GM19238 (cell line): ENCODE data around the gene TEAD2.
"Not testable (repeated sequence)": the region's sequence is repeated elsewhere in the genome, so short reads cannot be mapped to it uniquely, and the experiment has no call there.

Source experiments
- DNase-seq: peaks from one replicate; pipeline ENCODE4 v3.0.0; 2011; ENCODE audit warnings: low spot score; ENCODE audit not compliant: insufficient read length

Gene TEAD2

DNA sequence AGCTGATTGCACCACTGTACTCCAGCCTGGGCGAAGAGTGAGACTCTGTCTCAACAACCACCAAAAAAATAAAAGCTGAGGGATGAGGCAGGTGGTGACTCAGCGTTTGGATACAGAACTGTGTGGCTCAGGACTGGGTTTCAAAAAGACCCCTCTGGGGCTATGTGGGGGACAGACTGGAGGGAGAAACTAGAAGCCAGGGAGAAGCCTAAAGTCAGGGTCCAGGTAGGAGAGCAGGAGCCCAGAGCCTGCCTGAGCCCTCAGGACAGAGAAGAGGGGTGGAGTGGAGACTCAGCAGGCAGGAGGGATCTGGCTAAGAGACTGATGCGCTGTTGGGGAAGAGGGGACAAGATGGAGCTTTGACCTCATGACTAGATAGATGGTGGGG, 28.8 kb downstream of the TEAD2 start:
- DNase-seq: no peak

DNA sequence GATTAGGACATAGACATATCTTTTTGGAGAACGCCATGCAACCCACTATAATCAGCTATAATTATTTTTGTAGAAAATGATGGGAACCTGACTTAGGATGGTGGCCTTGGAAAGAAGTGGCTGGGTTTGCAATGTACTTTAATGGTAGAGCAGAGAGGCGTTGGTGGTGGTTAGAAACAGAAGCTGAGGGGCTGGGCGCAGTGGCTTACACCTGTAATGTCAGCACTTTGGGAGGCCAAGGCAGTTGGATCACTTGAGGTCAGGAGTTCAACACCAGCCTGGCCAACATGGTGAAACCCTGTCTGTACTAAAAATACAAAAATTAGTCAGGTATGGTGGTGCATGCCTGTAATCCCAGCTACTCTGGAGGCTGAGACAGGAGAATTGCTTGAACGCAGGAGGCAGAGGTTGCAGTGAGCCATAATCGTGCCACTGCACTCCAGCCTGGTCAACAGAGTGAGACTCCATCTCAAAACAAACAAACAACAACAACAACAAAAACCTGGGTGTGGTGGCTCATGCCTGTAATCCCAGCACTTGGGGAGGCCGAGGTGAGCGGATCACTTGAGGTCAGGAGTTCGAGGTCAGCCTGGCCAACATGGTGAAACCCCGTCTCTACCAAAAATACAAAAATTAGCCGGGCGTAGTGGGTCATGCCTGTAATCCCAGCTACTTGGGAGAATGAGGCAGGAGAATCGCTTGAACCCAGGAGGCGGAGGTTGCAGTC, 29.4 kb downstream of the TEAD2 start:
- DNase-seq: not testable (repeated sequence)

DNA sequence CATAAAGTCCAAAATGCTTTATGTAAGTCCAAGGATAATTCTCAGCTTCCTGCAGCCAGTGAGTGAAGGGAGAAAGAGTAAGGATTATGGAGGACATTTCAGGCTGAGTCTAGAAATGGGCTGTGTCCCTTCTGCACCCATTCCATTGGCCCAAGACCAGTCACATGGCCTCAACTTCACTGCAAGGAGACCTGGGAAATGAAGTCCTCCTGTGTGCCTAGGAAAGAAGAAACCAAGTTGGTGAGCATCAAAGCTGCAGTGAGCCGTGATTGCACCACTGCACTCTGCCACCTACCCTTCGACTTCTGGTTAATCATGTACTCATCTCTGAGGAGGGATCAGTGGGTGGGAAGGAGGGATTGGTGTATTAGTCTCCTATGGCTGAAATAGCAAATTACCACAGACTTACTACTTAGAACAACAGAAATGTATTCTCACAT, 30.6 kb downstream of the TEAD2 start:
- DNase-seq: peak; percentile 63

DNA sequence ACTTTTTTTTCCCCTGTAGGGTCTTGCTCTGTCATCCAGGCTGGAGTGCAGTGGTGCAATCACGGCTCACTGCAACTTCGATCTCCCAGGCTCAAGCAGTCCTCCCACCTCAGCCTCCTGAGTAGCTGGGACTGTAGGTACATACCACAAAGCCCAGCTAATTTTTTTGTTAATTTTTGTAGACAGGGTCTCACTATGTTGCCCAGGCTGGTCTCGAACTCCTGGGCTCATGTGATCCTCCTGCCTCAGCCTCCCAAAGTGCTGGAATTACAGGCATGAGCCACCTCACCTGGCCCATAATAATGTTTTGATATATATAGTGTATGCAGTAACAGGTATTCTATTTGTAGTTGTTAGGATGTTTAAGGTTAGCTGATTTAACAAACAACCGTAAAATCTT, 31.0 kb downstream of the TEAD2 start:
- DNase-seq: not testable (repeated sequence)

DNA sequence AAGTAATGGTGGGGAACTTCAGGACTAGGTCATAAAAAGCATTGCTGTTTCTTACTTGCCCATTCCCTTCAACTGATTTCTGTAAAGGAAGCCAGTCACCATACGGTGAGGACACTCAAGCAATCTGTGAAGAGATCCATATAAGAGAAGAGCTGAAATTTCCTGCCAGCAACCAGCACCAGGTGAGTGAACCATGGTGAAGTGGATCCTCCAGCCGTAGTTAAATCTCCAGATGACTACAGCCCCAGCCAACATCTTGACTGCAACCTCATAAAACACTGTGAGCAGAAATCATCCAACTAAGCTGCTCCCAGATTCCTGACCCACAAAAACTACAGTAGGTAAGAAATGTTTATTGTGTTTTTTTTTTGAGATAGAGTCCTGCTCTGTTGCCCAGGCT, 33.5 kb downstream of the TEAD2 start:
- DNase-seq: no peak

DNA sequence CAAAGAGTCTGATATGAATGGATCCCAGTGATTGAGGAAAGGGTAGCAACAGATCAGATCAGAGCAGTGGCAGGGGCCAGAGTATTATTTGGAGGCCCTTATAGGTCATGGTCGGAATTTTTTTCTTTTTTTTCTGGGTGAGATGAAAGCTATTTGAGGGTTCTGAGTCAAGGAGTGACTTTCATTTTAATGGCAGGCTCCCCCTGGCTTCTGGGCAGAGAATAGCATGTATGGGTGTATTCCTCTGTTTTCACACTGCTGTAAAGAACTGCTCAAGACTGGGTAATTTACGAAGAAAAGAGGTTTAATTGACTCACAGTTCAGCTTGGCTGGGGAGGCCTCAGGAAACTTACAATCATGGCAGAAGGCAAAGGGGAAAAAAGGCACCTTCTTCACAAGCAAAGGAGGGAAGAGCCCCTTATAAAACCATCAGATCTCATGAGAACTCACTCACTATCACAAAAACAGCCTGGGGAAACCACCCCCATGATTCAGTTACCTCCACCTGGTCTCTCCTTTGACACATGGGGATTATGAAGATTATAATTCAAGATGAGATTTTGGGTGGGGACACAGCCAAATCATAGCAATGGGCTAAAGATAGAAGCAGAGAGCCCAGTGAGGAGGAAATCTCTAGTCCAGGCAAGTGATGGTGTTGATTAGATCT, 34.2 kb downstream of the TEAD2 start:
- DNase-seq: no peak

DNA sequence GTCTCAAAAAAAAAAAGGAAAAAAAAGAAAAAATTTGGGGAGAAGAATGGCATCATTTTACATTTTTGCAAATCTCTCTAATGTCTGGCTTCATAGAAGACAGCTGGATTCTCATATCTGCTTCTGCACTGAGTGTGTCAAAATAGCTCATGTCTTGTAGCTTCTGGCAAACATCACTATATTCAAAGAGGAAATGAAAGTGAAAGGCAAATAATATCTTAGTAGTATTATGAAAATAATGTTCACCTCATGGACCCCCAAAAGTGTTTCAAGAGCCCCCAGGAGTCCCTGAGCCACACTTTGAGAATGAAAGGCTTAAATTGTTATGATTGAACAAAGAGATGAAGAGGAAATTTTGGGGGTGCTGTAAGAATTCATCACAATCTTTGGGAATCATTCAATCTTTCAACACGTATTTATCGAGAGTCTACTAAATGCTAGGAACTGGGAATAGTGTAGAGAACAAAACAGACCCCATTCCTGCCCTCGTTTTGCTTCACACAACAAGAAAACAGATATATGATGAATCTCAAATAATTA, 36.0 kb downstream of the TEAD2 start:
- no peak for DNase-seq

DNA sequence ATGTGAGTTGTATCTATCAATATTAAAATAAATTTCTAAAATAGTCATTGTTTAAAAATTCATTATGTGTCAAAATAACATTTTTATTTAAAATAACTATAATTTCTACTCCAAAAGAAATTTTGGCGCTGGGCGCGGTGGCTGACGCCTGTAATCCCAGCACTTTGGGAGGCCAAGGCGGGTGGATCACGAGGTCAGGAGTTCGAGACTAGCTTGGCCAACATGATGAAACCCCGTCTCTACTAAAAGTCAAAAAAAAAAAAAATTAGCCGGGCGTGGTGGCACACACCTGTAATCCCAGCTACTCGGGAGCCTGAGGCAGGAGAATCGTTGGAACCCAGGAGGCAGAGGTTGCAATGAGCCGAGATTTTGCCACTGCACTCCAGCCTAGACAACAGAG, 36.5 kb downstream of the TEAD2 start:
- not testable (repeated sequence) for DNase-seq

DNA sequence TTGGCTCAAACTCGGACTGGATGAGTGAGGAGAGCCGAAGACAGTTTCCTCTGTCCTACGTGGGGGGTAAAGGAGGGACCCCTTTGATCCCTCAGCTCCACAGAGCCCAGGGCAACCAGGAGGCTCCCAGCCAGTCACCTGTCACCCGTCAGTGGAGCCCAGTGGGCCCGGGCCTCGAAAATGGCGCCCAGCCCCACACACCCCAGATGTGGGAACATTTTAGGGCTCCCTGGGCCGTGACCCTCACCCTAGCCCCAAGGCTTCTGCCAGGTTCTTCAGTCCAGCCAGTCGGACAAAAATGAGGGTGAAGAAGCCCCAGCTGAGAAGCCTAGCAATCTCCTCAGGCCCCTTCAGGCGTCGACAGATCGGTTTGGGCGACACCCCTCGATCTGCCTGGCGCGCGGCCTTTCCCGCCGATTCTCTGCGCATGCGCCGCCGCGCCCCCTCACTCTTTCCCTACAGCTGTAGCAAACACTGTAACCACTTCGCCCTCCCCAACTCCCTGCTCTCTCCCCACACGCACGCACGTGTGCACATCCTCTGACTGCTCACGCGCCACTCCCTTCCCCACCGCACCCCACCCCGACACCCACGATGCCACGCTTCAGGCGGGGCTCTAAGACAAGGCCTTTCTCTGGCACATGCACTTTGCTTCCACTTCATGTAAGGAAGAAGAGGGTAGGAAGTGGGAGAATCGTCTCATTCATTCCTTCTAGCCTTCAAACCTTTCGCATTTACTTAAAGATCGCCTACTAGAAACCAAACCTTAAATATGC, 37.2 kb downstream of the TEAD2 start, which contains the start of gene SLC6A16:
SLC6A16 (minus strand) TSS at position 391 of the 776 bp plus-strand sequence. CDS start 13,844 bp downstream, outside the sequence.
- DNase-seq: no peak

DNA sequence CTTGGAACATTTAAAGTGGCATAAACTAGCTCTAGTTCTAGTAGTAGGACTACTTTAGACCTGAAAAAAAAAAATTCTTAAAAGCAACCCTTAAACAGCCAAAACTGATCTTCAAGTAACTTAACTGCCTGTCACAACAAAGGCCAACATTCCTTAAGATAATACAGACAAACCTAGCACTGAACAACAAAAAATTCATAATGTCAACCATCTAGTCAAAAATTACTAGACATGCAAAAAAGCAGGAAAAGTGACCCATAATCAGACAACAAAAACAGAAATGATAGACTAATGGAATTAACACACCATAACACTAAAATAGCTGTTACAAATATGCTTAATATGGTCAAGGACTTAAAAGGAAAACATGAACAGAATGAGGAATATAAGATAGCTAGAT, 43.9 kb downstream of the TEAD2 start:
- DNase-seq: no peak

DNA sequence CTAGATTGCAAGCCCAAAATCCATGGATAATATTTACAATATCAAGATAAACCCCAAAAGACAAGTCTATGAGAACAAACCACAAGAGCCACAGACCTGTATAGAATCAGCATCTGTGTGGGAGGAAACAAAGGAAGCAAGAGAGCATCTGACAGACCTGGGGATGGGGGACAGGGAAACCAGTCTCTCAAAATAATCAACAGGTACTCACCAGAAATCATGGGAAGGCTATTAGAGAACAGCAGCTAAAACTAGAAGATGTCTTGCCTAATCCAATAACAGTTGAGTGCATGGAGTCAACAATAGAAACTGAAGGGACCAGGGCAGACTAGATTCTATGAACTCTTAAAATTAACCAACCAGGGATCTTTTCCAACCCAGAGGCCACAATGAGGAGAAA, 45.9 kb downstream of the TEAD2 start:
- DNase-seq: no peak

DNA sequence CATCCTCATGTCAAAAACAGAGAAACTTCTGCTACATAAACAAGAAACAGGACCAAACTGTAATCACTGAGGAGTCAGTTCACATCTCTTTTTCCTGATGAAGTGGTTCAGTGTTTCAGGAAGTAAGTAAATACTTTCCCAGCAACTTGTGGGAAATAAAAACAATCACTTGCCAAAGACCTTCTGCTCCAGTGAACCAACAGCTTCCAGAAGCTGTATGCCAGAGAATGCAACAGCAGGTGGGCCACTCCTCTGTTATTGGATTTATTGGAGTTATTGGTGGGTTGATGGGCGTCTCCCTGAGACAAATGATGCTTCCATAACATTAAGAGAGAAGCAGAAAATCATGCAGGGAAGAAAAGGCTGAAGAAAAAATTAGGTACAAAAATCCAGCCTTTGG, 47.1 kb downstream of the TEAD2 start:
- DNase-seq: no peak

DNA sequence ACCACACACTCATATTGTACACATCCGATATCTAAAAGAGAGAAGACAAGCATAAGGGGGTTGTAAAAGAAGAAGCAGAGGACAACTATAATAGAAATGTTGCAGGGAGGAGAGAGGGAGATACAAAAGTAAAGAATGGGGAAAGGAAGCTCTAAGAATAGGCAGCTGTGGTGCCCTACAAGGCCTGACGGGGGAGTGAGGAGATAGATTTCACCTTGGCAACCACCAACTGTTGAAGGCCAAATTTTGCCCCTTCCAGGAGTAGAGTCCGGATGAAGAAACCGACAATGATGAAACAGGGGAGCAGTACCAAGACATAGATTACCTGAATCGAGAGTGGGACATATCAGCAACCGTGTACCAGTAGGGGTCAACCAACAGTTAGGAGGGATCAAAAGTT, 53.1 kb downstream of the TEAD2 start:
- no peak for DNase-seq

DNA sequence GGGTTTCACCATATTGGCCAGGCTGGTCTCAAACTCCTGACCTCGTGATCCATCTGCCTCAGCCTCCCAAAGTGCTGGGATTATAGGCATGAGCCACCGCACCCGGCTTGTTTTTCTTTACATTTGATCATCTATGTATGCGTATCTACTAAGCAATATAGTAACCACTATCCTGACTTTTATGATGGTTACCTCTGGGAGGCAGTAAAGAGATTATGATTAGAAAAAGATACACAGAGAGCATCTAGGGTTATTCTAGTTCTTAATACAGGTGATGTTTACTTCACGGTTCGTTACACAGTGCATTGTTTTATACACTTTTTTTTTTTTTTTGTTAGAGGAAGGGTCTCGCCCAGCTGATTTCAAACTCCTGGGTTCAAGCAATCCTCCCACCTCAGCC, 55.5 kb downstream of the TEAD2 start:
- DNase-seq: not testable (repeated sequence)

DNA sequence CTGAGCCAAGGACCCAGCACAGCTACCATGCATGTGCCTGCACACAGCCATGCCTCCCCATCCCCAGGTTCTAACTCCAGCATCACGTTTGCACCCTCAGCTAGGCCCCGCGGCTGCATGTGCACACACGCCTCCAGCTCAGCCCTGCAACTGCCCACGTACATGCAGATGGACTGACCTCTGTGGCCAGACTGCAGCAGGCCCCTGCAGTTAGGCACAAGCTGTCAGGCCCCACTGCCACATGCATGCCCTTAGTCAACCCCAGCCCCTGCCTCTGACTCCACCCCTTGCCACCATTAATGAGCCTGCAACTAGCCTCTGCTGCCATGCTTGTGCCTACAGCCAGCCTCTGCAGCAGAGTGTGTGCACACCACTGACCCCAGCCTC, 60.4 kb downstream of the TEAD2 start:
- no peak for DNase-seq

DNA sequence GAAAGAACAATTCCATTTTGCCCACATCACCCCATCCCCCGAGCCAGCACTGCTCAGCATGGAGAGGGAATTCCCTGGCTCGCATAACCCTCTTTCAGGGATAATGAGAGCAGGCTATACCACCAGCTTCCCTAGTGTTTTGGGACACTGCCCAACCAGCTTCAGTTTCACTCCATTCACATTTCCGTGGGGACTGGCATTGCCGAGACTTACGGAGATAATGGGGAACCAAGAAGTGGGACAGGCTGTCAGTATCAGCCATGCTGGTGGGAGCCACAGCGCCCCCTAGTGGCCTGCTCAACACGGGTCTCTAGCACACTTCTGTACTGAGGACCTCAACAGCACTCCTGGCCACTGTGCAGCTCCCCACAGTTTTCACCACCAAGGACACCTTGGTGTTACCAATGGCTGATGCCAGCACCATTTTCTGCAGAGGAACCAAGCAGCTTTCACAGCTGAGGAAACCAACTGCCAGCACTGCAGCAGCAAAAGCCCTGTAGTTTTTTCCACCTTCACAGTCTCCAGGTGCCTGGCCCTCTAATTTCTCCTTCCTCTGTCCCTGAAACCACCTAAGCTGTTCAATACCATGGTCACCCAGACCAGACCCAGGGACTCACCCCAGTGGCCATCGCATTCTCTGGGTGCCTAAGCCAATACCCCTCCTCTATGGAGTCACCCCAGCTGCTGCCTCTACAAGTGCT, 60.9 kb downstream of the TEAD2 start:
- peak; percentile 67 for DNase-seq

DNA sequence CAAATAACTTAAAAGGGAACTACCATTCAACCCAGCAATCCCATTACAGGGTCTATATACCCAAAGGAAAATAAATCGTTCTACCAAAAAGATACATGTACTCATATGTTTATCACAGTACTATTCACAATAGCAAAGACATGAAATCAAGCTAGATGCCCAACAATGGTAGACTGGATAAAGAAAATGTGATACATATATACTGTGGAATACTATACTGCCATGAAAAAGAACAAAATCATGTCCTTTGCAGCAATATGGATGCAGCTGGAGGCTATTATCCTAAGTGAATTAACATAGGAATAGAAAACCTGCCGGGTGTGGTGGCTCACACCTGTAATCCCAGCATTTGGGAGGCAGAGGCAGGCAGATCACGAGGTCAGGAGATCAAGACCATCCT, 63.6 kb downstream of the TEAD2 start:
- not testable (repeated sequence) for DNase-seq

DNA sequence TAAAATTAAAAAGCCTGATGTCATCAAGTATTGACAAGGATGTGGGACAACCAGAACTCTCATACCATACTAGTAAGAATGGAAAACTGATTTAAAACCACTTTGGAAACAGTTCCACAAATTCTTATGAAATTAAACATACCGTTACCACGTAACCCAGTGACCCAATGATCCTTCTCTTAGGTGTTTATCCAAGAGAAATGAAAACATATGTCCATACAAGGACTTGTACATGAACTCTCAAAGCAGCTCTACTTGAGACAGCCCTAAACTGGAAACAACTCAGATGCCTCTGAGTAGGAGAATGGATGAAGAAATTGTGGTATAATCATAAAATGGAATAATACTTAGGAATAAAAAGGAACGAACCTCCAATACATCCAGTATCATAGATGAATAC, 64.8 kb downstream of the TEAD2 start:
- no peak for DNase-seq

DNA sequence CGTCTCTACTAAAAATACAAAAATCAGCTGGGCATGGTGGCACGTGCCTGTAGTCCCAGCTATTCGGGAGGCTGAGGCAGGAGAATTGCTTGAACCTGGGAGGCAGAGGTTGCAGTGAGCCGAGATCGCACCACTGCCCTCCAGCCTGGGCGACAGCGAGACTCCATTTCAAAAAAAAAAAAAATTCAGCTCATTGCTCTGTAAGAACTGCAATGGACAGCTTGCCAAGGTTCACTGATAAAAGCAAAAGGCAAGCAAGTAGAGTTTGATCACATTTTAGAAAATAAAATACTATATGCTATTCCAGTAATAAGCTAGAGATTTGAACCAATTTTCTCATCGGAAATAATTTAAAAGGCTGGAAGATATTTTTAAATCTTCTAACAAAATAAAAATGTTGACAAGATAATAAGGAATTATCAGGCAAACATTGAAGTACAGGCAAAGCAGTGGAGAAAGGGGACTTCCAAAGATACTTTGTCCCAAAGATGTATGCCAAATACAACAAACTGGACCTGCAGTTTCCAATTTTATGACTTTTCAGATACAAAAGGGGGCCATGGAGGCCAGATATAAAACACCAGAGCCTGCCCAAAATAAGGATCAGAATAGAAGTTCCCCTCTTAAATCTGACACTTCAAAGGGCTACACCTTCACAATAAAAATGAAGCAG, 66.9 kb downstream of the TEAD2 start:
- DNase-seq: no peak

DNA sequence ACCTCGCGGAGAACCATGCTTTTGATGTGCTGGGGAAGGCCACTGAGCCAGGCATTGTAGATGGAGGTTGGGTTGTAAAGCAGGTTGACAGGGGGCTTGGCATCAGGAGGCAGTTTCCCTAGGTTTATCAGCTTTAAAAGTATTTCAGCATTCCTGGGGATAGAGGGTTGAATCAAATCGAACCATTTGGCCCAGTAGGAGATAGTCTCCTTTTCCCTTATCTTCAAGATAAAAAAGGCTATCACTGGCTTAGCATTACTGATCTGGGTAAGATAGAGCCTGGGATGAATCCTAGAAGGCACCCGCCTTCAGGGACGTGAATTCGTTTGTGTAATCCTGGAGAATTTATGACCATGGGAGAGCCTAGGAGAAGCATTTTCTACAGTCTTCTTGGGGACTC, 67.8 kb downstream of the TEAD2 start:
- no peak for DNase-seq
